A549 (cell line): ENCODE measurements around the gene FMC1. TPM values are rescaled to one million over a fixed set of nuclear protein-coding genes. Genes with fewer than 3 reads are reported as not detected.

Experiments
- ATAC-seq, 2 experiments: fragments of 200-7000 bp in 1 of 2; fragments of >200 bp in 1 of 2; cut with Nextera tagmentation in 1 of 2; cut with Tn5 transposase in 1 of 2; 3 replicates each; pipeline versions ENCODE4 v1.8.0 to v1.9.1; 2018 to 2020; ENCODE audit warnings: mild to moderate bottlenecking in 1 of 2, moderate library complexity in 1 of 2
- CTCF ChIA-PET: fragments of 300-600 bp; sonication (Branson Sonifier 250); formaldehyde crosslinking; extraction: SDS; loops from one replicate; lab custom pipeline; 2021; ENCODE audit warnings: antibody characterized with exemption, inconsistent platforms; lab: Yijun Ruan, JAX
- POLR2A ChIA-PET: fragments of 350-600 bp; formaldehyde crosslinking; extraction: SDS; loops from one replicate; lab custom pipeline; 2021; ENCODE audit warnings: antibody characterized with exemption, inconsistent platforms; lab: Yijun Ruan, JAX
- DNase-seq, 2 experiments: peaks; one replicate each; pipeline versions ENCODE4 v3.0.0 to v3.0.0-alpha.2; 2011 to 2016; ENCODE audit warnings: low read depth in 1 of 2, low spot score in 1 of 2
- FAIRE-seq: peaks from 2 replicates; lab custom pipeline; 2011; peaks lifted over from hg19 to GRCh38; lab: Jason Lieb, UNC
- H3K27ac ChIP-seq, 2 experiments: fragments of >200 bp; sonication (Bioruptor Twin); formaldehyde crosslinking; 3 replicates each; pipeline ENCODE4 v1.5.1; 2016 to 2017
- H3K4me1 ChIP-seq: fragments of >200 bp; sonication (Bioruptor Twin); formaldehyde crosslinking; 3 replicates; pipeline ENCODE4 v1.6.1; 2016
- H3K4me2 ChIP-seq: fragments of >200 bp; sonication (Bioruptor Twin); formaldehyde crosslinking; 3 replicates; pipeline ENCODE4 v1.6.1; 2016
- H3K4me3 ChIP-seq: fragments of >200 bp; sonication (Bioruptor Twin); formaldehyde crosslinking; 3 replicates; pipeline ENCODE4 v1.5.1; 2016
- H3K9me3 ChIP-seq: fragments of >200 bp; sonication (Bioruptor Twin); formaldehyde crosslinking; 3 replicates; pipeline ENCODE4 v1.6.1; 2016
- ATOH8 ChIP-seq: fragments of 250-450 bp; sonication (Bioruptor Pico); IDR thresholded peaks from 2 replicates; pipeline ENCODE4 v1.5.0; 2020; ENCODE audit warnings: low read depth, mild to moderate bottlenecking, moderate library complexity
- BCL3 ChIP-seq: fragments of >200 bp; sonication (Bioruptor Twin); formaldehyde crosslinking; IDR thresholded peaks from 3 replicates; pipeline ENCODE4 v1.6.1; 2016
- CEBPB ChIP-seq, 2 experiments: fragments of >200 bp in 1 of 2; sonication (Bioruptor Twin) in 1 of 2; formaldehyde crosslinking in 1 of 2; IDR thresholded peaks; 2 replicates each; pipeline ENCODE4 v1.6.1; 2012 to 2016
- CHD2 ChIP-seq: fragments of 150-350 bp; IDR thresholded peaks from 2 replicates; pipeline ENCODE4 v1.6.1; 2014; ENCODE audit warnings: low read length; ENCODE audit not compliant: partially characterized antibody
- CHD4 ChIP-seq: fragments of 200-600 bp; sonication (generic); IDR thresholded peaks from 2 replicates; pipeline ENCODE4 v1.6.1; 2016; ENCODE audit warnings: antibody characterized with exemption, mild to moderate bottlenecking, borderline replicate concordance
- E2F6 ChIP-seq: IDR thresholded peaks from 2 replicates; pipeline ENCODE4 v1.6.1; 2012; ENCODE audit warnings: low read depth, borderline replicate concordance
- EP300 ChIP-seq, 2 experiments: fragments of >200 bp; sonication (Bioruptor Twin); formaldehyde crosslinking; IDR thresholded peaks; 2 replicates in 1 of 2; 3 replicates in 1 of 2; pipeline ENCODE4 v1.6.1; 2016 to 2017
- FOSL2 ChIP-seq, 2 experiments: fragments of 450-650 bp in 1 of 2; fragments of >200 bp in 1 of 2; sonication (Bioruptor Twin) in 1 of 2; formaldehyde crosslinking; IDR thresholded peaks; 2 replicates each; pipeline versions ENCODE4 v1.5.0 to v1.6.1; 2016 to 2020; ENCODE audit warnings: mild to moderate bottlenecking in 1 of 2, moderate library complexity in 1 of 2
- FOXS1 ChIP-seq: fragments of 250-450 bp; sonication (Bioruptor Pico); IDR thresholded peaks from 2 replicates; pipeline ENCODE4 v1.5.0; 2020; ENCODE audit warnings: mild to moderate bottlenecking, moderate library complexity
- HDAC2 ChIP-seq: fragments of 200-600 bp; sonication (generic); IDR thresholded peaks from 2 replicates; pipeline ENCODE4 v1.6.1; 2016
- HES2 ChIP-seq: fragments of >200 bp; sonication (Bioruptor Twin); formaldehyde crosslinking; IDR thresholded peaks from 2 replicates; pipeline ENCODE4 v1.6.1; 2016
- HOXB5 ChIP-seq: fragments of 250-450 bp; sonication (Bioruptor Pico); IDR thresholded peaks from 2 replicates; pipeline ENCODE4 v1.5.0; 2020; ENCODE audit warnings: mild to moderate bottlenecking, moderate library complexity
- JUN ChIP-seq, 2 experiments: fragments of >200 bp; sonication (Bioruptor Twin); formaldehyde crosslinking; IDR thresholded peaks; 2 replicates in 1 of 2; 3 replicates in 1 of 2; pipeline ENCODE4 v1.6.1; 2016 to 2017
- JUNB ChIP-seq: fragments of >200 bp; sonication (Bioruptor Twin); formaldehyde crosslinking; IDR thresholded peaks from 2 replicates; pipeline ENCODE4 v1.6.1; 2016
- KDM5A ChIP-seq: fragments of 200-600 bp; sonication (generic); IDR thresholded peaks from 2 replicates; pipeline ENCODE4 v1.6.1; 2016; ENCODE audit warnings: antibody characterized with exemption, mild to moderate bottlenecking
- NFE2L2 ChIP-seq: fragments of 150-350 bp; conservative IDR thresholded peaks from 2 replicates; pipeline ENCODE4 v1.6.1; 2014; ENCODE audit warnings: low read length
- PBX3 ChIP-seq: IDR thresholded peaks from 2 replicates; pipeline ENCODE4 v1.6.1; 2012
- POLR2AphosphoS2 ChIP-seq: conservative IDR thresholded peaks from 2 replicates; pipeline ENCODE4 v1.6.1; 2012; ENCODE audit warnings: low read length, improper control_type of control experiment, inconsistent platforms
- RAD21 ChIP-seq, 2 experiments: fragments of >200 bp in 1 of 2; sonication (Bioruptor Twin) in 1 of 2; formaldehyde crosslinking in 1 of 2; IDR thresholded peaks in 1 of 2; conservative IDR thresholded peaks in 1 of 2; 2 replicates in 1 of 2; 3 replicates in 1 of 2; pipeline ENCODE4 v1.6.1; 2012 to 2018; ENCODE audit warnings: inconsistent platforms in 1 of 2
- RARB ChIP-seq: fragments of 250-450 bp; sonication (Bioruptor Pico); IDR thresholded peaks from 2 replicates; pipeline ENCODE4 v1.8.0; 2021; ENCODE audit warnings: mild to moderate bottlenecking, moderate library complexity
- REST ChIP-seq: fragments of 200-600 bp; sonication (generic); IDR thresholded peaks from 2 replicates; pipeline ENCODE4 v1.6.1; 2016; ENCODE audit warnings: antibody characterized with exemption, mild to moderate bottlenecking, moderate library complexity
- RNF2 ChIP-seq: fragments of 200-600 bp; sonication (generic); IDR thresholded peaks from 2 replicates; pipeline ENCODE4 v1.6.1; 2016; ENCODE audit warnings: low read depth, mild to moderate bottlenecking, antibody characterized with exemption, moderate library complexity, borderline replicate concordance
- SMC3 ChIP-seq: fragments of >200 bp; sonication (Bioruptor Twin); formaldehyde crosslinking; IDR thresholded peaks from 3 replicates; pipeline ENCODE4 v1.6.1; 2018; ENCODE audit warnings: inconsistent platforms
- USF2 ChIP-seq: fragments of 450-650 bp; IDR thresholded peaks from 2 replicates; pipeline ENCODE4 v1.6.1; 2014; ENCODE audit warnings: antibody characterized with exemption
- ZC3H11A ChIP-seq: fragments of 450-650 bp; IDR thresholded peaks from 2 replicates; pipeline ENCODE4 v1.6.1; 2014; ENCODE audit warnings: antibody characterized with exemption, mild to moderate bottlenecking
- WGBS: methylation state at CpG from one replicate; pipeline ENCODE4 v1.1.6; 2017; ENCODE audit errors: missing lambda C conversion rate; 5-methylcytosine and 5-hydroxymethylcytosine counted together
- polyA plus RNA-seq, 4 experiments: library from polyadenylated mRNA; depleted of rRNA in 3 of 4; stranded (reverse); fragments of >200 nt; fragmentation: RNase III in 1 of 4; extraction: RNeasy Plus Mini Kit Qiagen cat#74134 plus additional on column Dnase treatment in 1 of 4; gene quantifications; 2 replicates in 3 of 4; 3 replicates in 1 of 4; pipeline ENCODE4 v1.2.3, GENCODE V29; 2011 to 2017

FMC1 gene
- polyA plus RNA-seq, 2 of the 4 experiments (the other 2 are of a cell fraction), result 20.5 to 21.1 TPM

GRCh38 chr7:139361523-139361922 lies 20.4 kb downstream of the FMC1 start:
- Histone ChIP-seq H3K9me3 (no peaks in the 10 kb centered on the region), H3K27ac (peak overlapping the region; percentile 24 to 99; a peak in 3 of 6 replicates), H3K4me1 (peaks cover 30% of the 10 kb centered on the region), H3K4me3 (peak overlapping the region; percentile 97)
- WGBS, result 38% methylated on average over 3 of the region's 3 CpGs
- no peak for FAIRE-seq
- no peak for ATAC-seq
- TF ChIP-seq JUNB (no peak), KDM5A (no peak), RARB (CRISPR knock-in tag) (no peak), CHD2 (no peak), HOXB5 (no peak), CHD4 (no peak), BCL3 (no peak)
- TF ChIP-seq, all 56 proteins: peak for 0
- peak overlapping the region; percentile 82 for H3K4me2 ChIP-seq
- no peak for DNase-seq
- POLR2A ChIA-PET, result no interaction called here
- CTCF ChIA-PET, result no interaction called here

GRCh38 chr7:139362302-139362701 lies 21.2 kb downstream of the FMC1 start:
- ATAC-seq, result no peak
- FAIRE-seq, result no peak
- H3K4me2 ChIP-seq, result peak overlapping the region; percentile 82
- CTCF ChIA-PET, result no interaction called here
- H3K4me3 ChIP-seq, result no peak overlapping the region
- TF ChIP-seq ATOH8 (CRISPR knock-in tag) (no peak), RAD21 (conservative IDR thresholded peaks at IDR 0.05 in 1 of 2, IDR thresholded peaks at IDR 0.05 in 1 of 2) (no peak), REST (no peak), SMC3 (no peak), FOSL2 (IDR thresholded peaks at IDR 0.05) (no peak), FOSL2 (CRISPR knock-in tag; IDR thresholded peaks at IDR 0.05) (no peak), E2F6 (no peak), USF2 (no peak), HDAC2 (no peak), CHD4 (no peak), ZC3H11A (no peak)
- POLR2A ChIA-PET, result no interaction called here
- peaks cover 30% of the 10 kb centered on the region for H3K4me1 ChIP-seq
- DNase-seq, result no peak
- H3K9me3 ChIP-seq, result no peaks in the 10 kb centered on the region
- no peak overlapping the region for H3K27ac ChIP-seq
- WGBS, result 71% methylated on average over 3 of the region's 3 CpGs

- no peaks in the 10 kb centered on the region for H3K9me3 ChIP-seq
- FAIRE-seq (no peak), ATAC-seq (no peak), DNase-seq (no peak)
- H3K4me3 ChIP-seq, result no peak overlapping the region
- no peak overlapping the region for H3K27ac ChIP-seq
- H3K4me2 ChIP-seq, result peak overlapping the region; percentile 82
- ChIA-PET CTCF (no interaction called here), POLR2A (no interaction called here)
- WGBS, result 88% methylated on average over 6 of the region's 6 CpGs
- H3K4me1 ChIP-seq, result peaks cover 30% of the 10 kb centered on the region
- TF ChIP-seq CEBPB (IDR thresholded peaks at IDR 0.05), result no peak
- TF ChIP-seq JUN (IDR thresholded peaks at IDR 0.05), result no peak
- no peak for TF ChIP-seq RNF2
- TF ChIP-seq BCL3, result no peak
- TF ChIP-seq PBX3, result no peak
- TF ChIP-seq JUNB, result no peak
- TF ChIP-seq NFE2L2, result no peak
- no peak for TF ChIP-seq FOXS1 (CRISPR knock-in tag)
- no peak for TF ChIP-seq EP300 (IDR thresholded peaks at IDR 0.05)
- no peak for TF ChIP-seq KDM5A
- no peak for TF ChIP-seq HES2
- TF ChIP-seq POLR2AphosphoS2, result no peak
These were observed 21.8 kb downstream of the FMC1 start for GRCh38 chr7:139362981-139363380.
